IPS-NIHi11 (cell line): ENCODE measurements around the gene YRDC.

Source experiments
- DNase-seq: peaks from one replicate; pipeline ENCODE4 v3.0.0; 2012; ENCODE audit warnings: mixed read lengths, low spot score

Gene YRDC, protein sequence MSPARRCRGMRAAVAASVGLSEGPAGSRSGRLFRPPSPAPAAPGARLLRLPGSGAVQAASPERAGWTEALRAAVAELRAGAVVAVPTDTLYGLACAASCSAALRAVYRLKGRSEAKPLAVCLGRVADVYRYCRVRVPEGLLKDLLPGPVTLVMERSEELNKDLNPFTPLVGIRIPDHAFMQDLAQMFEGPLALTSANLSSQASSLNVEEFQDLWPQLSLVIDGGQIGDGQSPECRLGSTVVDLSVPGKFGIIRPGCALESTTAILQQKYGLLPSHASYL

DNA sequence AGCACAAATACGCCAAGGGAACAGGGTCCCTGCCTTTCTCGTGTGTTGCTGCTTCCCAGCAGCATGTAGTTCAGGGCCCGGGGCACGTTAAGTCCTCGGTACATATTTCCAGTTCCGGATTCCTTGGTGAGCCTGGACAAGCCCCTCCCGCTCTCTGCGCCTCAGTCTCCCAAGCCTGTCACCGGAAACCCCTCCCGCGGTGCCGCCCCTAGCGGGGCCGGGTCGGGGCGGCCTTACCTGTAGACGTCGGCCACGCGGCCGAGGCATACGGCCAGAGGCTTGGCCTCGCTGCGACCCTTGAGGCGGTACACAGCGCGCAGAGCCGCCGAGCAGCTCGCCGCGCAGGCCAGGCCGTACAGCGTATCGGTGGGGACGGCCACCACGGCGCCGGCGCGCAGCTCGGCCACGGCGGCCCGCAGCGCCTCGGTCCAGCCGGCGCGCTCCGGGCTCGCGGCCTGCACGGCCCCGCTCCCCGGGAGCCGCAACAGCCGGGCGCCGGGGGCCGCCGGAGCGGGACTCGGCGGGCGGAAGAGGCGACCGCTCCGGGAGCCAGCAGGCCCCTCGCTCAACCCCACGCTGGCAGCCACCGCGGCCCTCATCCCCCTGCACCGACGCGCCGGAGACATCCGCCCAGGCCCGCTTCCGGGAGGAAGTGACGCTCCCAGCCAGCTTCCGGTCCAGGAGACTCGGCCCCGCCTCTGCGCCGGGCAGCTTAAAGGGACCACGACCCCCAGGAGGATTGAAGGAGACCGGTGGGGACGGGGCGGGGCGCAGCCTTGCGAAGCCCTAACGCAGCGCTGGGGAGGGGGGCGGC, at the start of gene YRDC, which contains the start of gene C1orf122:
YRDC (minus strand) TSS at position 654 of the 814 bp plus-strand sequence; CDS start at position 626, 28 bp downstream.
C1orf122 (plus strand) TSS at position 236 of the 814 bp plus-strand sequence. CDS start 615 bp downstream, outside the sequence.
- DNase-seq = peak; percentile 98

DNA sequence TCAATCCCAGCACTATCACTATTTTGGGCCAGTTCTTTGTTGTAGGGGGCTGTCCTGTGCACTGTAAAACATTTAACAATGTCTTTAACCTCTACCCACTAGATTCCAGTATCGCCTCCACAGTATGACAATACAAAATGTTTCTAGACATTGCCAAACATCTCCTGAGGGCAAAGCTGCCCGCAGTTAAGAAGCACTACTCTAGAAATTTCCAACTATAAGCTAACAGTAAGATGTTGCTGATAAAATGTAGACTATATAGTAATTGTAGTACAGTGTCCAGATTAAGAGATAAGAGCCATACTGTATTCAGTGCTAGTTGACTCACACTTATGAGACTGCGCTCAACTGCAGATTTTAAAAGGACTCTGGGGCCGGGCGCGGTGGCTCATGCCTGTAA, 46.4 kb upstream of the YRDC start:
- DNase-seq = no peak

DNA sequence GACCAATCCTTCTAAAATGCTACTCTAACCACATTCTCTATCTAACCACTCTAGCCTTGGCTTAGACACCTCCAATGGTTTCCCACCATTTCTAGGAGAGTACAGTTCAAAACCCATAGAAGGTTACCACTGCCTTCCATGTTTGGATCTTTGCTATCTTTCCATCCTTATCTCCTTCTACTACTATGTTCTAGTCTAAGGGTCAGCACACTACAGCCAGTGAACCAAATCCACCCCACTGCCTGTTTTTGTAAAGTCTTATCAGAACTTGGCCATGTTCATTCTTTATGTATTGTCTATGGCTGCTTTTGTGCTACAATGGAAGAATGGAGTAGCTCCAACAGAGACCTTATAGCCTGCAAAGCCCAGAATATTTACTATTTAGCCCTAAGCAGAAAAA, 45.1 kb upstream of the YRDC start:
- no peak for DNase-seq

DNA sequence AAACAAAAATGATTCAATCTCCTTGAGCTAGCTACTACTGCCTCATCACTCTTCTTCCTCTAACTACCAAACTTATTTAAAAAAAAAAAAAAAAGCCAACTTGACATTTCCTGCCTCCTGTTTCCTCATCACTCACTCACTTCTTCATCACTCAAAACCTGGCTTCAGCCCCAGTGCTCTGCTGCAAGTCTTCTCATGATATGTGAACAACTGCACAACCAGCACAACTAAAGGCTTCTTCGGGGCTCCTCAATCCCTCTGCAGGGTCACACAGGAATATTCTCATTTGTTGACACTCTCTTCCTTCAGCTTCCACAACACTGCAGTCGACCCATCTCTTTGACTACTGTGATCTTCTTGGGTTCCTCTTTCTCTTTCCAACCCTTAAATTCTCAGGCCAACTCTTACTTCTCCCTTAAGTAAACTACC, 43.8 kb upstream of the YRDC start:
- no peak for DNase-seq

DNA sequence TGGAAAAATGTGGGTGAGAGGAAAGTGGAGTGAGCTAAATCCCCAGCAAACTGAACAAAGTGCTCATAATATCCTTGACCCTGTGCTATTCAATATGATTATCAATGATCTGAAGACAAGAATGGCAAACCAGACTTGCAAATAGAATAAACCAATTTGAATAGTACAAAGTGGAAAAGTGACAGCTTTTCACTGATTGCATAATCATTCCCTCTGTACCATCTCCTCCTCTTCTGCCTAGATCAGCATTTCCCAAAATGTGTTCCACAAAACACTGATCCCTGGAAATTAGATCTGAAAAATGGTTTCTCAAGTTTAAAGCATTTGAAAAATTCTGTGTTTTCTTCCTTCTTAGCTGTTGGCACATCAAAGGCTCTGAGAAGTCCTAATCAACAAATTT, 43.3 kb upstream of the YRDC start:
- DNase-seq = no peak

DNA sequence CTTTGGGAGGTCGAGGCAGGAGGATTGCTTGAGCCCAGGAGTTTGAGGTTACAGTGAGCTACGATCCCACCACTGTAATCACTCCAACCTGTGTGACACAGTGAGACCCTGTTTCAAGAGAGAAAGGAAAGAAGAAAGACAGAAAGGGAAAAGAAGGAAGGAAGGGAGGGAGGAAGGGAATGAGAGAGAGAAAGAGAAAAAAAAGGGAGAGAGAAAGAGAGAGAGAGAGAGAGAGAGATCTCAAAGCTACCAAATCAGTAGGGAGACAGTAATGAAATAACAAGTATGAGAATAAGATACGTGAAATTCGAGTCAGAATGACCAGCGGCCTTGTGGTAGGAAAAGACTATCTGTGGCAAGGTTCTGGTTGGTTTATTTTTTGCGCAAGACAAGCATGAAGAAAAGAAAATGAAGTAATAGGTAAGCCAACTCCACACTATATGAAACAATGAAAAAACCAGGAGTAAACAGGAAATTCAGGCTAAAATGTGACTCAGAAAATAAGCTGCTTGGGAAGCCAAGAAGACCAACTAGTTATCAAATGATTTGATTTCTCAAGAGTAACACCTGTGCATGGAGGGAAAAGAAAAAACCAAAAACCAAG, 42.4 kb upstream of the YRDC start:
- no peak for DNase-seq

DNA sequence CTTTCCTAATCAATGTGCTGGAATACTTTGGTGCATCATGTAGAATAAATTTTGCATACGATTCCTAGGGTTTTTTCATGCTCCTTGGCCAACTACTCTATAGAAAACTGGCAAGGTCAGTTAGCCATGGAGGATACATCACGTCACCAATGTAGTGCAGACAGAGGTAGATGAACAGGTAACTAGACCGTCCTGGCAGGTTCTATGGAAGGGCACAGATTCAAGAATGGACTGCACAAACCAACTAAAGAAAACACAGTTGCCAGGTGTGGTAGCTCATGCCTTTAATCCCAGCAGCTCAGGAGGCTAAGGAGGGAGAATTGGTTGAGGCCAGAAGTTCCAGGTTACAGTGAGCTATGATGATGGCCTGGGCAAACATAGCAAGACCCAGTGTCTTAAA, 41.5 kb upstream of the YRDC start:
- no peak for DNase-seq

DNA sequence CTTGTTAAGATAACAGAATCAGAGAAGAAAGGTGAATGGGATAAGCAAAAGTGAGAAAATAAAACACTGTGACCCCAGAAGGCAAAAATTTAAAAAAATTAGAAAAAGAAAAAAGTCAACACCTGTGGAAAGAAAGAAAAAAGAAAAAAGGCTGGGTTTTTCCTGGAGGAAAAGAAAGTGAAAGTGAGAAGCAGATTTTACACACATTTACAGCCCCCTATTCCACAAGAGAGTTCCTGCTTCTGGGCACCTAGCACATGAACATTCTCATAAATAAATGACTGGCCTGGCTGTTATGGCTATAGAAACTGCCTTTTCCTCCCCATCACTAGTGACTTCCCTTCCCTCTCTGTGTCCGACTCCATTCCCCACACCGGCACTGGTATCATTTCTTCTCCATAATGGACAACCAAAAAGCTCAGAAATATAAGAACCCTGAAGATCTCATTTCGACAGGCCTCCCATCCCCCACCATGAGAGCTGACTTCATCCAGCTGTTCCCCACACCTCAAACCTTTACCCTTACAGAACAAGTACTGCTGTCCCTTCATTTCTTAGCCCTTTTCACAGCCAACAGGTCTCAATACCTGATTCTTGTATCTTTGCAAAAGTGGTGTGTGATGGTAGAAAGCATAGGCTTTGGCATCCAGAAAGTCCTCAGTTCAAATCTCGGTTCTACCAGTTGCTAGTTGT, 38.8 kb upstream of the YRDC start:
- no peak for DNase-seq

DNA sequence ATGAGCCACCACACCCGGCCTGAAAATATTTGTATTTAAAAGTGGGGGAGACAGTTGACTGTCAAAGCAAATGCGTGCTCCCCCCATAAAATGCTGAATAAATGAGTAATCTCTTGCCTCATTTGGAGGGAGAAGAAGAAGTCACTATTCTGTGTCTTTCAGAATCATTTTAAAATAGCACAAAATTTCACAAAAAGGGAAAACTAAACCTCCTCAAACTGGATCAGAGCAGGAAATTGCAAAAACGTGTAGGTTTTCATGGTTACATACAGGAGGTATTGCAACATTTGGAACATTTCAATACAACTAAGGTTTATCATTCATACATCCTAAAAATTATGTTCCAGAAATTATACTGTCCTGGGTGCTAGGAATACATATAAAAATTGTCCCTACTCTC, 37.8 kb upstream of the YRDC start:
- no peak for DNase-seq

DNA sequence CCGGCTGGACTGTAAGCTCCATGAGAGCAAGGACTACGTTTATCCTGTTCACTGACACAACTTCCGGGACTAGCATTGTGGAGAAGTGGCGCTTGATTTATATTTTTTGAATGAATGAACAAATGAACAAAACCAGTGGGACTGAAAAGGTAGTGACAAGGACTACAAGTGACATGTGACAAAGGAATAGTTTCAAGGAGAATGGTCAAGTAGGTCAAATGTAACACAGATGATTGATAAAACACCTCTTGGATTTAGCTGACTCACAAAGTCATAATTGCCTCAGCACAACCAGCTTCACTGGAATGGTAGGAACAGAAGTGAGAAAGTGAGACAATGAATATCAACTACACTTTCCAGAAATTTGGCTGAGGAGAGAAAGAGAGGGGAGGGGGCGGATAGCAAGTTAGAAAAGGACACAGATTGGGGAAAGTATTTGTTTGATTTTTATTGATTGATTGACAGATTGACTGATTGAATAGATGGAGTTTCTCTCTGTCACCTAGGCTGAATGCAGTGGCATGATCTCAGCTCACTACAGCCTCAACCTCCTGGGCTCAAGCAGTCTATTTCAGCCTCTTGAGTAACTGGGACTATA, 37.1 kb upstream of the YRDC start:
- no peak for DNase-seq

DNA sequence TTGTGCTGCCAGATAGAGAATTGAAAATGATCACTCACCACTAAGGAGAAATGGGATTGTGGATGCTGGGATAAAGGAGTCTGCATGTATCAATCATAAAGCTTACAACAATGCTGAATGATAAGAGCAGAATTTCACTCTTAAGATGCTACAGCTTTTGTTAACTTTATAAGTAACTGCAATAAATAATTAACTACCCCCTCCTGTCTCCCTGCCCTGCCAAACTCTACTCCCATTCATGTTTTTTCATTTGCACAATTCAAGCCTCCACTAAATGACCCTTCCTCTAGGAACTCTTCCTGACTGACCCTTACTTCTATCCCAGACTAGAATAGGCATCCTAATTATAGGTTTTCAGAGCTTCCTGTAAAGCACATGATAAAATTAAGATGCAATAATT, 36.5 kb upstream of the YRDC start:
- no peak for DNase-seq

DNA sequence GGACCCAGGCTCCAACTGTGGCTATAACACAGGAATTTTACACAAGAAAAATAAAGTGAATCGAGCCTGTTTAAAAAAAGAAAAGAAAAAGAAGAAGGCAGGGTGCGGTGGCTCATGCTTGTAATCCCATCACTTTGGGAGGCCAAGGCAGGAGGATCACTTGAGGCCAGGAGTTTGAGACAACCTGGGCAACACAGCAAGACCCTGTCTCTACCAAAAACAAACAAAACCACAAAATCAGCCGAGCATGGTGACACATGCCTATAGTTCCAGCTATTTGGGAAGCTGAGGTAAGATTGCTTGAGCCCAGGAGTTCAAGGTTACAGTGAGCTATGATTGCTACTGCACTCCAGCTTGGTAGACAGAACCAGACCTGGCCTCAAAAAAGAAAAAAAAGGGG, 33.6 kb upstream of the YRDC start:
- DNase-seq = no peak

DNA sequence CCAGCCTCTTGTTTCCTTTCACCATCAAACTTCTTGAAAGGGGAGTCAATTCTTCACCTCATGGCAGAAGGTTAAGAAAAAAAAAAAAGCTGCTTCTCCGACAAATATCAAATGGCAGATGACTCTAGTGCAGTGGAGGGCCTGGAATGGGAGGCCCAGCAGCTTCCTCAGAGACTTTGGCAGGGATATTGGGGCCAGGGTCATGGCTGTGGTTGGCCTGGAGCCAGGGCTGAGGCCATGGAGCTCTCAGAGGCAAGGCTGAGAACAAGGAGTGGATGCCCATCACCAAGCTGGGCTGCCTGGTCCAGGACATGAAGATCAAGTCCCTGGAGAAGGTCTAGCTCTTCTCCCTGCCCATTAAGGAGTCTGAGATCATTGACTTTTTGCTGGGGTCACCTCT, 32.7 kb upstream of the YRDC start:
- no peak for DNase-seq

DNA sequence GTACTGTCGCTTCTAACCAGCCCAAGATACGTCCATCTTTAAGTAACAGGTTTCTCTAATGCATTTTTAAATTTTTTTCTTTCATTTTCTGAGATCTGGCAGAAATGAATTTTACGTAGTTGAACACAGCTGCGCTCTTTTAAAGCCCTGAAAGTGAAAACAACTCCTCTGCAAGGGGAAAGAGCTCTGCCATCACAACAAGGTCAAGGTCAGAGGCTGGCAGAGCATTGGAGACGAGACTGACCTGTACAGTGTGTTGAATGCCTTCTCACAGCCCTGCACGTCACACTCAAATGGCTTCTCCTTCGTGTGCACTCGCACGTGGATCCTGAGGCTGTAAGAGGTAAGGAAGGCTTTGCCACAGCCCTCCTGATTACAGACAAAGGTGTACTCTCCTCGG, 31.7 kb upstream of the YRDC start:
- DNase-seq = no peak

DNA sequence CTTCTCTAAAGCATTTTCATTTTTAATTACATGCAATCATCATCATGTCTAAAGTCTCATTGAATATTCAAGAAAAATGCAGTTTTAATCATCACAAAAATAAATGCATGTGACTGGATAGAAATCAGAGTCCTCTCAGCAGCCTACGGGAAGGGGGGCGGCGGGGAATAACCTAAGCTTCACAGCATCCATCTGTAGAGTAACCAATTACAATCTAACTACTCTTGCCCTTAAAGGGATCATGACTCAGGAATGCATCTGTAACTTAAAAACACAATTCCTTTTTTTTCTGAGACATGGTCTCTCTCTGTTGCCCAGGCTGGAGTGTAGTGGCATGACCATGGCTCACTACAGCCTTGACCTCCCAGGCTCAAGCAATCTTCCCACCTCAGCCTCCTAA, 28.8 kb upstream of the YRDC start:
- DNase-seq = no peak

DNA sequence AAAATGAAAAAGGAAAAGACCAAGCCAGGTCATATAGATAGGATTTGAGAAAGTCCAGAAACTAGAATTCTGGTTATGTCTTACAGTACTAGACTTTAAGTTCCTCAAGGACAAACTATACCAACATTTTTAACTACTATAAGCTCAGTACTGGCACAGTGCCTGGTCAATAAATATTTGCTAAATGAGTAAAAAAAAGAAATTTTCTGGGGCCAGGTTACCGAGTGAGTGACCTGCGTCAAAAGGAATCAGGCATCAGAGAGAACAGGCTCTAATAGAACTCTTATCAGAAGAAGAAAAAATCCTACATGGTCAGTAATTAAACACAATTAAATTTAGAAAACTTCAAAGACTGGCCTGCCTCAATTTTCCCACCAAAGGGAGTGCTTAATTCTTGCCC, 23.8 kb upstream of the YRDC start:
- DNase-seq = no peak

DNA sequence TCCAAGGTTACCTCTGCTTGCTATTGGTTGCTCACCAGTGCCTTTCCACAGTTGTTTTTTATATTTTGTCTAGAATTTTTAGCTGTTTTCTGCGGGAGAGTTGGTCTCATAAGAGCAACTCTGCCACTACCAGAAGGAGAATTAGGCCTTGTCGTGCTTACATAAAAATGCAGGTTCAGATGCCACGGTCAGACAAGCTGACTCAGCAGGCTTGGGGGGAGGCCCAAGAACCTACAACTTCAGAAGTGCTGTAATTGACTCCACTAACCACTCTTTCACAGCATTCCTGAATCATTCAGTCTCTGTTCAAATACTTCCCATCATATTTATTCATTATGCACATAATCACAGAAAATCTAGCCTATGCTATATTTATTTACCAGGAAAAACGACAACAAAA, 23.1 kb upstream of the YRDC start:
- DNase-seq = no peak

DNA sequence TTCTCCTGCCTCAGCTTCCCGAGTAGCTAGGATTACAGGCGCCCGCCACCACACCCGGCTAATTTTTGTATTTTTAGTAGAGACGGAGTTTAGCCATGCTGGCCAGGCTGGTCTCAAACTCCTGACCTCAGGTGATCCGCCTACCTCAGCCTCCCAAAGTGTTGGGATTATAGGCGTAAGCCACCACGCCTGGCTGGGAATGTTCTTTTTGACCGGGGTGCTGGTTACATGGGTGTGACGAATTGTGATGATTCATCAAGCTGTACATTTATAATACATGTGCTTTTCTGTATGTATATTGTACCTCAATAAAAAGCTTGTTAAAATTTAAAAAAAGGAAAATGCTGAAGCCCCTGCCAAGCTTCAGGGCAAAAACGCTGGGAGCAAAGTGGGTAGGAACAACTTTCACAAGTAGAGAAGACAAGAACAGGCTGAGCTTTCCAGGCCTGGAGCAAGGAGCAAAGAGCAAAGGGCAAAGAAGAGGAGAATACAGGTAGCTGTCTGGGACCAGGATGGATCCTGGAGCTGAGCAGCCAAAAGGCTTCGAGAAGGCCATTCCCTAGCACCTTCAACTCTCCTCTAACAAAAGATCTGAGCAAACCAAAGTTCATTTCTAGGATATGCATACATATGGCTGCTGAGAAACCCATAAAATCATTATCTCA, 20.5 kb upstream of the YRDC start:
- no peak for DNase-seq

DNA sequence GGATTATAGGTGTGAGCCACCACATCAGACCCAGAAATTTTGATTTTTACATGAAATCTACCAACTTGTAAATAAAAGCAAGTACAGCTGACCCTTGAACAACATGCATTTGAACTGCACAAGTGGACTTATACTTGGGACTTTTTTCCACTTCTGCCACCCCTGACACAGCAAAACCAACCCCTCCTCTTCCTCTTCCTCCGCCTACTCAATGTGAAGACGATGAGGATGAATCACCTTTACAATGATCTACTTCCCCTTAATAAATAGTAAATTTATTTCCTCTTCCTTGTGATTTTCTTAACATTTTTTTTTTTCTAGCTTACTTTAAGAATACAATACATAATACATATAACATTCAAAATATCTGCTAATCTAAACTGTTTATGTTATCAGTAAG, 17.5 kb upstream of the YRDC start:
- DNase-seq = no peak

DNA sequence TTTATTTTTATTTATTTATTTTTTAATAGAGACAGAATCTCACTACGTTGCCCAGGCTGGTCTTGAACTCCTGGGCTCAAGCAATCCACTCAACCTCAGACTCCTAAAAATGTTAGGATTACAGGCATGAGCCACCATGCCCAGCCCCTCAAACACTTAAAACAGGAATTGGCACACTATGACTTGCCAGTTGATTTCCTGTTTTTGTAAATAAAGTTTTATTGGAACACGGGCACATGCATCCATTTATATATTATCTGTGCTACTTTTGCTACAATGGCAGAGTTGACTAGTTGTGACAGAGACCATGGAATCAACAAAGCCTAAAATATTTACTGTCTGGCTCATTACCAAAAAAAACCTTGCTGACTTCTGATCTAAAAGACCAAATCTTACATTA, 16.0 kb upstream of the YRDC start:
- no peak for DNase-seq
